H1 (cell line): ENCODE measurements around the gene SLFN14. TPM values are rescaled to one million over a fixed set of nuclear protein-coding genes. Genes with fewer than 3 reads are reported as not detected.
"Not testable (repeated sequence)": the region's sequence is repeated elsewhere in the genome, so short reads cannot be mapped to it uniquely, and the experiment has no call there.

ENCODE experiments used
- CTCF ChIA-PET: fragments of 300-600 bp; sonication (Branson Sonifier 250); formaldehyde crosslinking; loops from one replicate; lab custom pipeline; 2021; ENCODE audit not compliant: partially characterized antibody; lab: Charles Lee
- POLR2A ChIA-PET: fragments of 300-600 bp; sonication (Branson Sonifier 250); formaldehyde crosslinking; loops from one replicate; lab custom pipeline; 2021; ENCODE audit warnings: inconsistent platforms; ENCODE audit not compliant: partially characterized antibody; lab: Charles Lee
- DNase-seq, 2 experiments: peaks; one replicate each; pipeline versions ENCODE4 v3.0.0 to v3.0.0-alpha.2; 2010 to 2022; ENCODE audit warnings: low spot score in 2 of 2, low read depth in 1 of 2, mixed read lengths in 1 of 2
- FAIRE-seq: peaks from 2 replicates; lab custom pipeline; 2011; peaks lifted over from hg19 to GRCh38; lab: Jason Lieb, UNC
- H2AFZ ChIP-seq: 2 replicates; pipeline ENCODE4 v1.8.1; 2012; ENCODE audit warnings: low read length, inconsistent platforms
- H2AK5ac ChIP-seq: 2 replicates; pipeline ENCODE4 v1.6.1; 2013; ENCODE audit warnings: low read depth, low read length
- H2BK120ac ChIP-seq: replicated peaks from 2 replicates; pipeline ENCODE3; 2013; ENCODE audit warnings: low read depth, low read length, inconsistent platforms
- H2BK12ac ChIP-seq: 2 replicates; pipeline ENCODE4 v1.6.1; 2013; ENCODE audit warnings: low read depth, low read length
- H2BK15ac ChIP-seq: 2 replicates; pipeline ENCODE4 v1.6.1; 2013; ENCODE audit warnings: low read length
- H2BK20ac ChIP-seq: 2 replicates; pipeline ENCODE4 v1.6.1; 2013; ENCODE audit warnings: low read length
- H2BK5ac ChIP-seq: 2 replicates; pipeline ENCODE4 v1.6.1; 2013; ENCODE audit warnings: low read depth, low read length
- H3K14ac ChIP-seq: 2 replicates; pipeline ENCODE4 v1.6.1; 2013; ENCODE audit warnings: inconsistent platforms; ENCODE audit not compliant: insufficient read length
- H3K18ac ChIP-seq: 2 replicates; pipeline ENCODE4 v1.6.1; 2013; ENCODE audit warnings: low read length; ENCODE audit errors: extremely low read depth
- H3K23ac ChIP-seq: 2 replicates; pipeline ENCODE4 v1.6.1; 2013; ENCODE audit warnings: inconsistent platforms; ENCODE audit not compliant: insufficient read length
- H3K23me2 ChIP-seq: 2 replicates; pipeline ENCODE4 v1.6.1; 2013; ENCODE audit warnings: low read depth, low read length
- H3K27ac ChIP-seq: 2 replicates; pipeline ENCODE4 v1.6.1; 2011; ENCODE audit warnings: low read depth, low read length, inconsistent platforms
- H3K27me3 ChIP-seq, 4 experiments: replicated peaks in 1 of 4; 1 replicate in 1 of 4; 2 replicates in 3 of 4; pipeline versions ENCODE4 v1.6.1 to v1.8.1; 2011 to 2013; ENCODE audit warnings: low read length in 3 of 4, mild to moderate bottlenecking in 3 of 4, inconsistent platforms in 2 of 4, mixed read lengths in 2 of 4, moderate library complexity in 1 of 4; ENCODE audit not compliant: control insufficient read depth in 3 of 4, insufficient read depth in 3 of 4; ENCODE audit errors: extremely low read depth in 1 of 4
- H3K36me3 ChIP-seq, 4 experiments: 2 replicates each; pipeline versions ENCODE4 v1.6.1 to v1.8.1; 2011 to 2013; ENCODE audit warnings: mild to moderate bottlenecking in 4 of 4, low read length in 3 of 4, moderate library complexity in 2 of 4, control low read depth in 1 of 4, inconsistent platforms in 1 of 4; ENCODE audit not compliant: insufficient read depth in 4 of 4, control insufficient read depth in 2 of 4
- H3K4ac ChIP-seq: replicated peaks from 2 replicates; pipeline ENCODE3; 2013; ENCODE audit warnings: low read length, low read depth, mixed read lengths, inconsistent platforms; ENCODE audit not compliant: insufficient read length
- H3K4me1 ChIP-seq, 4 experiments: replicated peaks in 1 of 4; 1 replicate in 1 of 4; 2 replicates in 3 of 4; pipeline versions ENCODE4 v1.6.1 to v1.8.1; 2011 to 2013; ENCODE audit warnings: low read length in 3 of 4, inconsistent platforms in 2 of 4, mixed read lengths in 1 of 4; ENCODE audit not compliant: insufficient read depth in 4 of 4, control insufficient read depth in 3 of 4
- H3K4me2 ChIP-seq, 2 experiments: 2 replicates each; pipeline versions ENCODE4 v1.6.1 to v1.8.1; 2011 to 2013; ENCODE audit warnings: low read depth in 2 of 2, low read length in 2 of 2, control low read depth in 1 of 2, inconsistent platforms in 1 of 2, mild to moderate bottlenecking in 1 of 2; ENCODE audit not compliant: insufficient read depth in 1 of 2
- H3K4me3 ChIP-seq, 4 experiments: fragments of 200-600, 300-600 bp in 1 of 4; sonication (generic), shearing (Covaris generic), sonication (Bioruptor Twin) in 1 of 4; 2 replicates each; pipeline versions ENCODE4 v1.5.1 to v1.8.1; 2011 to 2016; ENCODE audit warnings: low read length in 4 of 4, low read depth in 3 of 4, control low read depth in 2 of 4, inconsistent platforms in 2 of 4, mild to moderate bottlenecking in 2 of 4, mixed read lengths in 1 of 4, moderate library complexity in 1 of 4; ENCODE audit not compliant: insufficient read depth in 2 of 4; ENCODE audit errors: extremely low read depth in 1 of 4
- H3K56ac ChIP-seq: replicated peaks from 2 replicates; pipeline ENCODE3; 2013; ENCODE audit warnings: low read depth, mild to moderate bottlenecking, mixed read lengths, low read length, inconsistent platforms; ENCODE audit not compliant: insufficient read length
- H3K79me1 ChIP-seq: 2 replicates; pipeline ENCODE4 v1.6.1; 2013; ENCODE audit warnings: low read depth, low read length, control low read depth
- H3K79me2 ChIP-seq, 2 experiments: 2 replicates each; pipeline versions ENCODE4 v1.6.1 to v1.8.1; 2012 to 2013; ENCODE audit warnings: low read length in 2 of 2, mild to moderate bottlenecking in 2 of 2, inconsistent platforms in 1 of 2; ENCODE audit not compliant: insufficient read depth in 2 of 2, control insufficient read depth in 1 of 2
- H3K9ac ChIP-seq, 4 experiments: replicated peaks in 1 of 4; 1 replicate in 1 of 4; 2 replicates in 3 of 4; pipeline versions ENCODE4 v1.6.1 to v1.8.1; 2011 to 2013; ENCODE audit warnings: low read depth in 3 of 4, low read length in 3 of 4, control low read depth in 2 of 4, mild to moderate bottlenecking in 2 of 4, moderate library complexity in 2 of 4, inconsistent platforms in 1 of 4; ENCODE audit errors: extremely low read depth in 1 of 4
- H3K9me3 ChIP-seq, 2 experiments: 2 replicates each; pipeline versions ENCODE4 v1.6.1 to v1.8.1; 2012 to 2013; ENCODE audit warnings: mild to moderate bottlenecking in 2 of 2, moderate library complexity in 2 of 2, control low read depth in 1 of 2, inconsistent platforms in 1 of 2, low read depth in 1 of 2, low read length in 1 of 2, mixed read lengths in 1 of 2; ENCODE audit not compliant: insufficient read depth in 2 of 2
- H4K20me1 ChIP-seq, 2 experiments: replicated peaks in 1 of 2; 2 replicates each; pipeline versions ENCODE3 to v1.8.1; 2011 to 2013; ENCODE audit warnings: inconsistent platforms in 2 of 2, low read length in 2 of 2, mild to moderate bottlenecking in 1 of 2; ENCODE audit not compliant: insufficient read depth in 2 of 2, control insufficient read depth in 1 of 2
- H4K5ac ChIP-seq: 2 replicates; pipeline ENCODE4 v1.6.1; 2013; ENCODE audit warnings: low read length, low read depth, mixed read lengths, inconsistent platforms; ENCODE audit not compliant: insufficient read length
- H4K8ac ChIP-seq: 2 replicates; pipeline ENCODE4 v1.8.0; 2013; ENCODE audit warnings: mild to moderate bottlenecking, moderate library complexity, low read length, inconsistent platforms; ENCODE audit not compliant: insufficient read depth; ENCODE audit errors: extremely low read depth
- H4K91ac ChIP-seq: replicated peaks from 2 replicates; pipeline ENCODE3; 2013; ENCODE audit warnings: low read length, mixed read lengths, inconsistent platforms; ENCODE audit not compliant: insufficient read length
- WGBS, 2 experiments: shearing (Covaris generic) in 1 of 2; methylation state at CpG; one replicate each; pipeline versions ENCODE4 v1.1.6 to v1.1.7; 2013 to 2015; ENCODE audit warnings: low lambda C conversion rate in 2 of 2, mixed read lengths in 2 of 2, inconsistent platforms in 1 of 2, low coverage in 1 of 2, missing lambda C conversion rate in 1 of 2; ENCODE audit not compliant: insufficient replicate concordance in 2 of 2, insufficient coverage in 1 of 2, insufficient read length in 1 of 2; ENCODE audit errors: extremely low coverage in 1 of 2, missing lambda C conversion rate in 1 of 2; 5-methylcytosine and 5-hydroxymethylcytosine counted together
- polyA plus RNA-seq, 7 experiments: library from polyadenylated mRNA; depleted of rRNA in 3 of 7; stranded (reverse) in 5 of 7; unstranded in 2 of 7; fragments of >200 nt in 5 of 7; fragments of 200-250 nt in 2 of 7; gene quantifications; 1 replicate in 5 of 7; 2 replicates in 1 of 7; 4 replicates in 1 of 7; pipeline versions ENCODE4 v1.2.1 to v1.2.3, GENCODE V29; 2011 to 2013; ENCODE audit warnings: missing spikeins in 2 of 7, mixed read lengths in 2 of 7
- total RNA-seq: library from RNA; stranded (reverse); fragmentation: NEBNext Ultra II Directional; extraction: Animal tissue kit (Norgen Biotek cat#: 25700); gene quantifications from 2 replicates; pipeline ENCODE4 v1.2.1, GENCODE V29; 2021

Gene SLFN14
- total and polyA plus RNA-seq, 2 of the 8 experiments (the other 6 are each of a cell fraction or from before 2014, with no cell fraction given) = 0.03 TPM; not detected in 1

GRCh38 chr17:35518431-35518830, 42.2 kb downstream of the SLFN14 start:
- H3K27me3 ChIP-seq = not testable (repeated sequence)
- CTCF ChIA-PET = interaction anchor here (1.1 kb wide), 1 partner anchor 28 kb away, joined by 3 read pairs; no protein-coding TSS in a partner anchor

More at GRCh38 chr17:35518431-35518830, 42.2 kb downstream of the SLFN14 start:
- H4K5ac ChIP-seq, H3K4me2 ChIP-seq, H2BK20ac ChIP-seq, H4K8ac ChIP-seq, H3K27ac ChIP-seq, POLR2A ChIA-PET, H3K4me1 ChIP-seq, FAIRE-seq, DNase-seq, H3K18ac ChIP-seq, H3K79me1 ChIP-seq, H3K23me2 ChIP-seq, H2BK5ac ChIP-seq, H3K79me2 ChIP-seq, H3K4ac ChIP-seq, H3K9ac ChIP-seq, H2BK12ac ChIP-seq, H4K91ac ChIP-seq, H4K20me1 ChIP-seq, H2BK120ac ChIP-seq, H3K36me3 ChIP-seq, H3K56ac ChIP-seq, H3K4me3 ChIP-seq, H3K9me3 ChIP-seq, H2AFZ ChIP-seq, H3K14ac ChIP-seq, H2BK15ac ChIP-seq, H2AK5ac ChIP-seq, H3K23ac ChIP-seq: not testable (repeated sequence)
- 92% methylated on average over 5 of the region's 5 CpGs; no CpG with 5 or more reads in 1 of the 2 experiments for WGBS, 2 experiments
